HG03060 (cell line): Measurements from ENCODE around the gene RNPEPL1.

Experiments
- ATAC-seq: cut with Tn5 transposase; IDR thresholded peaks from one replicate; pipeline ENCODE4 v1.9.1; 2021; ENCODE audit warnings: low read depth, moderate number of reproducible peaks; ENCODE audit not compliant: unreplicated experiment

RNPEPL1 gene

DNA sequence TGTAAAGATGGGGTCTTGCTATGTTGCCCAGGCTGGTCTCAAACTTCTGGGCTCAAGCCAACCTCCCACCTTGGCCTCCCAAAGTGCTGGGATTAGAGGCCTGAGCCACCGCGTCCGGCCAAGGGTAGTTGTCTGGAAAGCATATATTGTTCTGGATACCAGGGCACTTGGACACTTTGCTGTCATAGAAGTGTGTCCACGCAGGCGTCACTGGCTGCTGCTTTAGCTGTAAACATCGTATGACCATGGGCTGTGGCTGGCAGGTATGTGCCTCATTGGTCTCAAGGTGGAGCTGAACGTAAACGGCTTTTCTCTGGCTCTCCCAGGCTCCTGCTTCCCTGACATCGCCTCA is 53.8 kb downstream of the RNPEPL1 start:
- no peak for ATAC-seq

DNA sequence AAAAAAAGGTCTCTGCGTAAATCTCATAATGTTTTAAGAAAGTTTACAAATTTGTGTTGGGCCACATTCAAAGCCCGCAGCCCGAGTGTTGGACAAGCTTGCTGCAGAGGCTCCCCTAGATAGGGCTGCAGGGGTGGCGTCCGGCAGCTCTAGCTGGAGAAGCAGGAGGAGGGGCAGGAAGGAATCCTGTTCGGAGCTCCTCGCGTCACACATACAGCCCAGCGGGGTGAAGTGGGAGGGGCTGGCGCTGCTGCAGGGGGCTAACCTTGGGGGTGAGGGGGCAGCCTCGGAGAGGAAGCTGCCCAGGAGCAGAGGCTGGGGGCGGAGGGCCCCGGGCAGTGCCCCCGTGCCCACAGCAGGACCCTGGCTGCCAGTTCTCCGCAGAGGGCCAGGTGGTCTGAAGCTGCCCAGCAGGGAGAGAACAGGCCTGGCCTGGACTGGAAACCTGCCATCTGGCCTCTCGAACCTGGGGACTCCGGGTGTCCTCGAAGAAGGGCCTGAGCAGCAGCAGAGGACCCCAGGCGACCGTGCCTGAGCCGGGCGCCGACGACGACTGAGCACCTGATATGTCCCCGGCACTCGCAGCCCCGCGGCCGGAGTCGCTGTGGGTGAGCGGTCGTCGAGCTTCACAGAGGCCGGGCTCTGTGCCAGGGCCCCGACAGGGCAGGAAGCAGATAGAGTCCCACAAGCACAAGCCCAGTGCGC is 54.4 kb downstream of the RNPEPL1 start:
- no peak for ATAC-seq

DNA sequence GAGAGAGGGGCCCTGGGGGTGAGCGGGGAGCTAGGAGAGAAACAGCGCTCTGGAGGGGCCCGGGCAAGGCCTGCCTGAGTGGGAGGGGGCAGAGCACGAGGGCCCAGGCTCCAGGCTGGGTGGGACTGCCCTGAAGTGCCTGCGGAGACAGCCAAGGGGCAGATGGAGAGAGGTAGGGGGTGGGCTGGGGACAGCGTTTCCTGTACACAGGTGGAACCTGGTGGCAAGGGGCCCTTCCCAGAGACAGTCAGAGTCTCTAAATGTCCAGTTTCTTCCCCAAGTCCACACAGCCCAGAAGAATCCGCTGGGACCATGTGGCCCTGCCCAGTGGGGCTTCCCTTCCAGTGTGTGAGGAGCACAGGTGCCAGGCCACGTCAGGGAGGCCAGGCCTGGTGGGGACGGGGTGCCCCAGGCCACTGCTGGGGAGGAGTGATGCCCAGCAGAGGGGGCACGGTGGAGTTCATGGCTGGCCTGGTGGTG is 55.3 kb downstream of the RNPEPL1 start:
- ATAC-seq = no peak

DNA sequence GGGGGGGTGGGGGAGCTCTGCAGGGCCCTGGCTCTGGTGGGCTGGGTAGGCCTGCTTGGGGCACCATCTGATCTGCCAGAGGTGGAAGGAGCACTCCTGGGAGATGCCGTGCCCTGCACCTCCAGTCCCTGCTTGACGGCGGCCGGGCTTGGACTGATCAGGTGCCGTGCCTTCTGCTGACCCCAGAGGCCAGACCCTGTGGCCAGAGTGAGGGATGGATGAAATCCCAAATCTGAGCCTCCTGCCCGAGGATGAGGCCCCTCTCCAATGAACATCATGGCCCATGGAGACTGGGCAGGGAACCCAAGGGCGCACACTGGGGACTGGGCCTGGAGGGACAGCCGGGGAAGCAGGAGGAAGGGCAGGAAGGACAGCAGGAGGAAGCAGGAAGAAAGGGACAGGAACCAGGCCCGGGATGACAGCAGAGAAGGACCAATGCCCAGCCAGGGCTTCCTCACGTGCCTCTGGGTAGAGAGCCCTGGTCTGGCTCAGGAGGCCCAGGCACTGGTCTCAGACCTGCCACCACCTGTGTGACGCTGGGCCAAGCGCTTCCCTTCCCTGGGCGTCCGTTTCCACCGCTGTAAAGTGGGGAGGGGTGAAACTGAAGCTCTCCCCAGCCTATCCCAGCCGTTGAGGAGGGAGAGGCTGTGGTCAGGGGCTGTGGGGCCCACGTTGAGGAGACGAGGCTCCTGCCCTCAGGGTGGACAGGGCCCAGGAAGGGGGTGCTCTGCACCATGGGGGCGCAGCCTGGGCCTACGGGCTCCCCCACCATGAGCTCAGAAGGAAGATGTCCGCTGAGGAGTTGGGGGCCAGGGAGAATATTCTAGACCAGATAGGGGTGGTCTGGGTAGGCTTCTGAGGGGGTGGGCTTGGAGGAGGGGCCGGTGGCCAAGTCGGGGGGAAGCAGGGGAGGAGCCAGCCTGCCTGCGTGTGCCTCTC is 56.0 kb downstream of the RNPEPL1 start:
- ATAC-seq = no peak

DNA sequence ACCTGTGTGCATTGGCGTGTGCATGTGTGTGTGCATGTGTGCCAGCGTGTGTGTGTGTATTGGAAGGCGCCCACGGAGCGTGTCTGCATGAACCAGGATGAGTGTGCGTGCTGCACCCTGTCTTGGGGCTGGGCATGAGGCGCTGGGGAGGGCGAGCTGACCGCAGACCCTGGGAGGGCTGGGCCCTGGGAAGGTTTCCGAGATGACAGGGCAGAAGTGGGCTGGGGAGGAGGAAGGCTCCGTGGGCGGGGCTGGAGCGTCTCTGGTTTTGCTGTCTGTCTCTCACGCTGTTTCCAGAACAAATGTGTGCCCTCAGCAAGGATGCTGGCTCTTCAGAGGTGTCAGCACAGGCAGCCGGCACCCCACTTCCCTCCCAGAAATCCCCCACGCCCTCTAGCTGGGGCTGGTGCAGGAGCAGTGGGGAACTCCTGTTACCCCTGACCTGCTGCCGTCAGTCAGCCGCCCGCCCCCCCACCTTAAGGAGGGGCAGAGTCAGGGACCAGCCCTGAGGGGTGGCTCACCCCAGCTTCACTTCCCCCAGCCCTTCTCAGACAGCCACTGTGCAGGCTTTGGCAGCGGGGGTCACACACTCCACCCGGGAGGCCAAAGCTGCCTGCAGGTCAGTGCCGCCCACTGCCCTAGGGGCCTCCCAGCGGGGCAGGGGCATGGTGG is 56.8 kb downstream of the RNPEPL1 start, which contains the start of gene GPR35:
Gene GPR35 (plus strand): TSS at position 531 of the 672 bp plus-strand sequence. CDS start 4,473 bp downstream, outside the sequence.
- ATAC-seq = peak; percentile 42

DNA sequence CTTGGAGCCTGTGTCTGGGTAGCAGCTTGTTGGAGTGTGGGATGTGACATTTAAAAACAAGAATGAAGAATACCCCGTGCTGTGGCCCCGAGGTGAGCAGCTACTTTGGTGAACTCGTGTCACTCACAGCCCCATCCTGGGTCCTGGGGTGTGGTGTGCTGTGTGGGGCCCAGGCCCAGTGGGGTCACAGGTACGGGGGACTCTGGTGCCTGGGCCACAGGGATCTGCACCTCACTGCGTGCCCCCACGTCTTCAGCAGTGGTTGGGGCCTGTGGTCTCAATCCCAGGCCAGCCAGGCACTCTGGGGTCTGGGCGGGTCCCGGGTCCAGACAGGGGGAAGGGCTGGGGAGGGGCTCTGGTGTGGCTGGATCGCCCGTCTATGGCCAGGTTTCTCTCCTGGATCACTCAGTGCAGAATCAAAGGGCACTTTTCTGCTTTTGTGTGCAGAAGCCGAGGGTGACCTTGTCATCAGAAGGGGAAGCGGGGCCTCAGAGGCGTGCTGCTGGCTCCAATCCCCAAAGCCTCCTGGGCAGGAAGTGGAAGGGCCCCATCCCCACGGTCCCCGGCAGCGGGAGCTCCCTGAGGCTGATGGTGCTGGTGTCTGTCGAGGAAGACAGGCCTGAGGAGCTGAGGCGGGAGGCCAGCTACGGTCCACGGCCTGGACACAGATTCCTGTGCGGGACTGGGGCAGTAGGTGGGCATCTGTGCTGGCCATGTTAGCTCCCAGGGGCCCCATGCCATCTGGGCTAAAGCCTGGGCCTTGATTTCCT is 58.4 kb downstream of the RNPEPL1 start:
- ATAC-seq = no peak

DNA sequence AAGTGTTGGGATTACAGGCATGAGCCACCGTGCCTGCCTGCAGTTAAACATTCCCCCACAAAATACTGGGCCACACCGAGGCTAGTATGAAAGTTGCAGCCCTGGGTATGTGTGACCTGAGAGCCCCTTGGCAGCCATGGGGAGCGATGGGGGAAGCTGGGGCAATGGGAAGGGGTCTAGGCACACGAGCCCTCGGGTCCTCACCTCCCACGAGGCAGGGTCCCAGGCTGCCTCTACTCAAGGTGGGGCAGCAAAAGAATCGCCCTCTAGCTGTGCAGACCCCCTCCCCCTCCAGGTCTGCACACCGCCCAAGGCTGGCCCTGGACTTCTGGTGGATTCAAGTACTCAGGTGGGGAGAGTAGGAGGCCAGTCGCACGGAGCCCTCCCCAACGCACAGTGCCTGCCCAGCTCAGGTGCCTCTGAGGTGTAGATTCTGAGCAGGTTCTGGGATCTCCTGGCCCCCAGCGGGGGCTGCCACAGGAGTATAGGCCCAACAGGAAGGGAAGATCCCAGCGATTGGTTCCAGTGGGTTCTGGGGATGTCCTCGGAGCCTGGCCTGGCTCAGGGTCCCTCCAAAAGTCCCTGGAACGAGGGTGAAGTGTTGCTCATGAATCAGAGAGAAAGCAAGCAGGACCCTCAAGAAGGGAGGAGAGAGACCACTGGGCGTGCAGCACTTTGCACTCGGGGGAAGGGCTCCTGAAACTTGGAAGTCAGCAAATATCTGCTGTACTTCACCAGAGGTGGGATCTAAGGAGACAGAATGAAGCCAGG is 59.6 kb downstream of the RNPEPL1 start:
- no peak for ATAC-seq

DNA sequence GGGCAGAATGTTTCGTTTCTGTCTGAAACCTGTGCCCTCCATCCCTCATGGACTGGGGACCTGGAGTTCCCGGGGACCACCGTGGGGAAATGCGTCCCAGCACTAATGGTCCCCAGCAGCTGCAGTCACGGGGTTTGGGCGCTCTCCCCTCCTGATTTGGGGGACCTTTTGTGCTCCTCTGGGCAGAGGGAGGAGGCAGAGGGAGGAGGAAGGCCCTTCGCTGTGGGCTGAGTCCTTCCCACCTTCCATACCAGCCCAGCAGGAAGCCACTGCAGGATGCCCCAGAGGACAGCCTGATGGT is 60.2 kb downstream of the RNPEPL1 start:
- no peak for ATAC-seq

DNA sequence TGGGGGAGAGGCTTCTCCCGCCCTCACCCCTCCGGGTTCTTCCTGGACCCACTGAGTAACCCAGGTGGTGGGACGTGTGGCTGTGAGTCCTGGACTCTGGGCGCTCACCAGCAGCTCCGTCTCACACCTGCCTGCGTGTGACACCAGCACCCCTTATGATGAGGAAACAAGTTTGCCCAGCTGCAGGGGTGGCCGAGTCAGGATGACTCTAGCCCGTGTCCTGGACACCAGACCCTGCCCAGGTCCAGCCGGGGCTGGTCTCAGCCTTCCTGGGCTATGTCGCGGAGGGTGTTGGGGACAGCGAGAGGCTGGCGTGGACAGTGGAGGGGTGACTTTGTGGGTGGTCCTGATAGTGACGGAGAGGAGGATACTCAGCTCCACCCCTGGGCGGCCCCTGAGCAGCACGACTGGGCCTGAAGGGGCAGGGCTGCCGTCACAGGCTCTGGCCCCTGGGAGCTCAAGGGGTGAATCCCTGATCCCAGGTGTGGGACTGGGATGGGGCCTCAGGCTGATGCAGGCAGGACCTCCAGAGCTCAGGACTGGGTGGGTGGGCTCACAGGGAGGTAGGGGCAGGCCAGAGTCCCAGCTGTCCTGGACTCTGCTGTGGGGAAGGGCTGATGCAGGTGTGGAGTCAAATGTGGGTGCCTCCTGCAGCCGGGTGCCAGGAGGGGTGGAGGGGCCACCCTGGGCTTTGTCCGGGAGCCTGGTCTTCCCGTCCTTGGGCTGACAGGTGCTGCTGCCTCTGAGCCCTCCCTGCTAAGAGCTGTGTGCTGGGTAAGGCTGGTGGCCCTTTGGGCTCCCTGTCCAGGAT is 60.7 kb downstream of the RNPEPL1 start:
- ATAC-seq = no peak

DNA sequence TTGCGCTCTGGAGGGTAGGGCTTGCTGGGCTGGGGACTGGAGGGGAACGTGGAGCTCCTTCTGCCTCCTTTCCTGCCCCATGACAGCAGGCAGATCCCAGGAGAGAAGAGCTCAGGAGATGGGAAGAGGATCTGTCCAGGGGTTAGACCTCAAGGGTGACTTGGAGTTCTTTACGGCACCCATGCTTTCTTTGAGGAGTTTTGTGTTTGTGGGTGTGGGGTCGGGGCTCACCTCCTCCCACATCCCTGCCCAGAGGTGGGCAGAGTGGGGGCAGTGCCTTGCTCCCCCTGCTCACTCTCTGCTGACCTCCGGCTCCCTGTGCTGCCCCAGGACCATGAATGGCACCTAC is 61.3 kb downstream of the RNPEPL1 start:
- ATAC-seq = no peak

DNA sequence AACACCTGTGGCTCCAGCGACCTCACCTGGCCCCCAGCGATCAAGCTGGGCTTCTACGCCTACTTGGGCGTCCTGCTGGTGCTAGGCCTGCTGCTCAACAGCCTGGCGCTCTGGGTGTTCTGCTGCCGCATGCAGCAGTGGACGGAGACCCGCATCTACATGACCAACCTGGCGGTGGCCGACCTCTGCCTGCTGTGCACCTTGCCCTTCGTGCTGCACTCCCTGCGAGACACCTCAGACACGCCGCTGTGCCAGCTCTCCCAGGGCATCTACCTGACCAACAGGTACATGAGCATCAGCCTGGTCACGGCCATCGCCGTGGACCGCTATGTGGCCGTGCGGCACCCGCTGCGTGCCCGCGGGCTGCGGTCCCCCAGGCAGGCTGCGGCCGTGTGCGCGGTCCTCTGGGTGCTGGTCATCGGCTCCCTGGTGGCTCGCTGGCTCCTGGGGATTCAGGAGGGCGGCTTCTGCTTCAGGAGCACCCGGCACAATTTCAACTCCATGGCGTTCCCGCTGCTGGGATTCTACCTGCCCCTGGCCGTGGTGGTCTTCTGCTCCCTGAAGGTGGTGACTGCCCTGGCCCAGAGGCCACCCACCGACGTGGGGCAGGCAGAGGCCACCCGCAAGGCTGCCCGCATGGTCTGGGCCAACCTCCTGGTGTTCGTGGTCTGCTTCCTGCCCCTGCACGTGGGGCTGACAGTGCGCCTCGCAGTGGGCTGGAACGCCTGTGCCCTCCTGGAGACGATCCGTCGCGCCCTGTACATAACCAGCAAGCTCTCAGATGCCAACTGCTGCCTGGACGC is 61.9 kb downstream of the RNPEPL1 start:
- ATAC-seq = no peak
